Measurements from ENCODE around the gene GABRR3.

Gene GABRR3

DNA sequence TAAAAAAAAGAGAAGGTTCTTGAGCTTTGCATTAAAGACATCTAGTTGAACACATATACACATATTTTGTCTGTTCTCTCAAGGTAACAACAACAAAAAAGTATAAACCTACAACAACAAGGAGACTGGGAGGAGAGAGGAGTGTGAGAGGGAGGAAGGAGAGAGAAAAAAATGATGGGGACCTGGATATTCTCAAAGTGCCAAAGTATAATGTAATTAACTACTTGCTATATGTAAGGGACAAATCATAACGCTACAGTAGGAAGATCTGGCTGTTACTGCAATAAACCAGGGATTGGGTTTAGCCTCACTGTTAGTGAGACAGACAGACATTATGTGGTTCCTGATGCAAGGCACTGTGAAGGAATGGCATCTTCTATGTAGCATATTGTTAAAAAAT lies 14.2 kb upstream of the GABRR3 start:
- no peak for TF ChIP-seq CTCF (IDR thresholded peaks at IDR 0.05; ENCODE audit: low read depth, low read length)
- DNase-seq (ENCODE audit: extremely low read depth, low read depth): no peak

DNA sequence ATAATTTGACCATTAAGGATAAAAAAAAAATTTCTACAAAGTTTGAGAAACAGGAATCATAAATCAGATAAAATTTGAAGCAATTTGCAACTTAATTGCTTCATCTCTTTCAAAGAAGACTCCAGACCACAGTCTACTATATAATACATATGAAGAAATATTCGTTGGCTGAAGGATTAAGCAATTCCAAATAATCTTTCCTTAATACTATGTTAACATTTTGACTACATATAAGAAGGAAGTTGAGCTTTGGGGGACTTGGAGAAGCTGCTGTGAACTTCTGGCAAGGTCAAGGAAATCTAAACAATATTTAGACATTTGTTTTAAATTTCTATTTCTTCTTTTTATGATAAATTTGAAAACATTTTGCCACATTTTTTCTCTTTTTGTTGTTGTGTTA lies 13.5 kb upstream of the GABRR3 start:
- DNase-seq (ENCODE audit: extremely low read depth, low read depth): no peak
- TF ChIP-seq CTCF (IDR thresholded peaks at IDR 0.05; ENCODE audit: low read depth, low read length): no peak

- DNase-seq (ENCODE audit: extremely low read depth, low read depth): no peak
- no peak for TF ChIP-seq CTCF (IDR thresholded peaks at IDR 0.05; ENCODE audit: low read depth, low read length)
Observed at GRCh38 chr3:98041350-98041749, 6.2 kb upstream of the GABRR3 start.

DNA sequence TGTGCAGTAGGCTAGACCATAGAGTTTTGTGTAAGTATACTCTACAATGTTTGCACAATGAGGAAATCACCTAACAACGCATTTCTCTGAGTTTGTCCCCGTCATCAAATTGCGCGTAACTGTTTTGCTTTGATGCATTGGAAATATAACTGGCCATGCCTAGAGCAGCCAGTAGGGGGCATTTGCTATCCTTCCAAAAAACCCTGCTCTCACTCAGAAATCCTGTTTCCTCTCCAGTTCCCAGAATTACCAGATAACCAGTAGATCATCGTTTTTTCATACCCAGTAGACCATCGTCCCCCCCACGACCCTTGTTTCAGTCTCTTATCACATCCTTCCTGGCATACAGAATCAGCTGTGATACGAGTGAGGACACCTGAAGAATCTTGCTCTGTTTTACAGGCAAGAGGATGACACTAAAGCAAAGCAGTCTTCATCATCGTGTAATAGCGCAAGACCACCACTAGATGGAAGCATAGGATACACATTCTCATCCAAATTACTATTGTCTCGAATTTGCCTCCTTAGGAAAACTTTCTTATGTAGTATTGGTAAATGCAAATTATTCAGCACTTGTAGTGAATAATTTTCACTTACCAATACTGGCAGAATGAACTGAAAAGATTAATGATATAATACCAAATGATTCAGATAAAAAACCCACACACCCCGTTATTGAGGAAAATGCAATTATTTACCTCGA lies 4.4 kb upstream of the GABRR3 start:
- peak; percentile 63 for DNase-seq (ENCODE audit: extremely low read depth, low read depth)
- TF ChIP-seq CTCF (IDR thresholded peaks at IDR 0.05; ENCODE audit: low read depth, low read length): peak; percentile 69

GRCh38 chr3:98038876-98039275 lies 3.8 kb upstream of the GABRR3 start:
- no peak for TF ChIP-seq CTCF (IDR thresholded peaks at IDR 0.05; ENCODE audit: low read depth, low read length)
- DNase-seq (ENCODE audit: extremely low read depth, low read depth): no peak

DNA sequence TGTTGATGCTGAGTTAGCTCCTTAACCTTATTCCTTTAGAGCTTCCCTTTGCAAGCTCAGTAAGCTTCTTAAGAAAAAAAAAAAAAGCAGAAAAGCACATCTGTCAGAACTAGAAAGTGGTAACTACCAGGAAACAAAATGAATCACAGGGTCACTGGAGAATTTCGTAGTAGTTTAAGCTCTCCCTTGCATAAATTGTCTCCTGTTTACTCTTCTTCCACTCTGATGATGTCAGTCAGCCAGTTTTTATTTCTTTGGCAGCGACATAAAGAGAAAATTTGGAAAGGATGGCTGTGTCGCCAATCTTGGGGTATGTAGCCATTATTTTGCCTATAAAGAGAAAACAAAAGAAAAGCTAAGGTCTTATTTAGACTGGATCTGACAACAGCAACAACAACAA lies 3.2 kb upstream of the GABRR3 start:
- TF ChIP-seq CTCF (IDR thresholded peaks at IDR 0.05; ENCODE audit: low read depth, low read length): no peak
- DNase-seq (ENCODE audit: extremely low read depth, low read depth): no peak

- TF ChIP-seq CTCF (IDR thresholded peaks at IDR 0.05; ENCODE audit: low read depth, low read length): no peak
- DNase-seq (ENCODE audit: extremely low read depth, low read depth): no peak
Observed at GRCh38 chr3:98034486-98034885, 629 bp downstream of the GABRR3 start.

Data from AG09319 (cell line).